Right hindlimb (tissue), 1 donor: ENCODE results near the gene COL6A3.
"Not testable (repeated sequence)": the region's sequence is repeated elsewhere in the genome, so short reads cannot be mapped to it uniquely, and the experiment has no call there.

Experiments used
- DNase-seq: peaks from one replicate; pipeline ENCODE4 v3.0.0-alpha.2; 2018

Gene COL6A3

DNA sequence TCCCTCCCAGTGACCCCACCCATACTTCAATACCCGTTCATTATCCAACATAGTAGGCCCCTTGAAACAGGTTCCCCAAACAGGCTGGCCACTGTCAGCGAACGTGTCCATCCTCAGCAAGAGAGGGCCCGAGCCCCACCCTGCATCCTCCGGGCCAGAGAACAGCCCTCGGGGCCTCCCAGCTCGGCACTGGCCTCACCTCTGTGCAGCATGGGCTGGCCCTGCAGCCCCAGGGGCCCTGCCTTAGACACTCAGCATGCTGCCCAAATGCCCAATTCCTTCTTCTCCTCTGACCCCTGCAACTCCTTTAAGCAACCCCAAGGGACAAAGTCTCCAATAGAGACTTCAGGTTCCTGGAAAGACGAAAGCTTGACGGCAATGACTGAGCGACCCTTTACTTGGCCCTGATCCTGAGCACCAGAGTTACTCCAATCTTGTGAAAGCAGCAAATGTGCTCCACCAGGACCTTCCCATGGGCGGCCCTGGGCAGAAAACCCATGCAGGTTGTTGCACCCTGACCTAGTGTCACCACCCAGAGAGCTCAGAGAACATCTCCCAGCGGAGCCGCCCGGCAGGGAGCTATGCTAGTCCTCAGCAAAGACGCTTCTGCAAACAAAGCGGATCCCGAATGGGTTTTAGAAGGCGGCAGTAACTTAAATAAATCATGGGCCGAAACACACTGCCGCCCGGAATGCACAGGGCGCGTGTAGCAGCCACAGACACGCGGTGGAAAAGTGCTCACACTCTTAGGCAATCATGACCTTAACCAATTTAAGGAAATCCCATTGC lies 782 bp downstream of the COL6A3 start:
- DNase-seq = peak; percentile 59

DNA sequence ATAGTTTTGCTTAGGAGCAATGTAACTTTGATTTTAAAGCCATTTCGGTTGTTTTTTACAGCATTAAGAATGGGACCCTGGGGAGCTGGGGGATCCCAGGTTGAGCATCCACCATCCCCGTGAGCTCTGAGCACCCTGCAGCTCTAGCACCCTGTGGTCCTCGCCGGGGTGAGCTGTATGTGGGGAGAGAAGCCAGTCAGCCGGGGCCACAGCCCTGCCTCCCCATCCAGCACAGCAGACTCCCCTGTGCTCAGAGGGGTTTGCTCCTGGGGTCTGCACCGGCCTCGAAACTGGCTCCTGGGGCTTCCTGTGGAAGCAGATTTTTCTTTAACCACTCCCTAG lies 1.3 kb downstream of the COL6A3 start:
- no peak for DNase-seq

DNA sequence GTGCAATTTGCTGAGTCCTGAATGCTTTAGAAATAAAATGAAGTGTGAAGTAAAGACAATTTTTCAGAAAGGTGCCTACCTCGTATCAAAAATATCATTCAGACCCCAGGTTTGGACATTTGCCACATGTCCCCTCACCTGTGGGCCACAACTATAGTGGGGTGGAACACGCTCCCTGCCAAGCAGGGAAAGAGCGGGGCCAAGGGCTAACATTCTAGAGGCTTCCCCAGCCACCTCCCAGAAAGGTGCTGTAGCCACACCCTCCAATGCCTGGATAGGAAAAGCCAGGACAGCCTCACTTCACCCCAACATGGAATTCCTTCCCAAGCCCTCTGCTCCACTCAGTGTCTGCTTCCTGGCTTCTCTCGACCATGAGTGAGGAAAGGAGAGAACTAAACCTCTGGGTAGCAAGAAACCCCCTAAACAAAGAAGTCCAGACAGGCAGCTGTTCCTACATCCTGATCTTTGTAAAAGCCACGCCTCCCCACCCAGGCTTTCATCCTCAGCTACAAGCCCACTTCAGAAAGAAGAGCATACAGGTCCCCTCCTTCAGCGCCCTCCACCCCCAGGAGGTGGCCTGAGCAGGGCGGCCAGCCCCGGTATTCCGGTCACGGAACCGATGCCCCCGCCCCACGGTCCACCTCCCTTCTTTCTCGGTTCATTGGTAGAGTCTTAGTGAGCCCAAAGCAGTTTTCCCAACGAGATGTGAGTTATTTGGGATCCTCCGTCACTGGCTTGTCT lies 2.1 kb downstream of the COL6A3 start:
- peak; percentile 68 for DNase-seq

DNA sequence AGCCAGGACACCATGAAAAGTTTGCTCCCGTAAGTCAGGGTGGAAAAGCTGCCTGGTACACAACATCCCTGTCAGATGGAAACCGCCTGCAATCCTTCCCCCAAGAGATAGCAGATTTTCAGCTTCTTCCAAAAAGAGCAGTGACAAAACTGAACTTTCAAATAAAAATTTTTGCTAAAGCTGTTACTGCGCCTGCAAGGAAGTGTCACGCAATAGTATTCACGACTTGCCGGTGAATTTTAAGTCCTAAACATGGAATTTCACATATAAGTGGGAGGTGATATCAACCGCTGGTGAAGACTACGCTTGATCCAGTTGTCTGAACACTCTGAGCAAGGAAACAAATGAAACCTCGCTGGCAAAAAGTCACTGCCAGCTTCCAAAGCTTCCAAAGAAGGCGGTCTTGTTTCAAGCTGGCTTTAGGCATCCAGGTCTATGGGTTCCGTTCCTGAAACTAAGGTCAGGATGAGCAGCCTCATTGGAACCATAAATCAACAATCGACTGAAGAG lies 2.8 kb downstream of the COL6A3 start:
- no peak for DNase-seq

DNA sequence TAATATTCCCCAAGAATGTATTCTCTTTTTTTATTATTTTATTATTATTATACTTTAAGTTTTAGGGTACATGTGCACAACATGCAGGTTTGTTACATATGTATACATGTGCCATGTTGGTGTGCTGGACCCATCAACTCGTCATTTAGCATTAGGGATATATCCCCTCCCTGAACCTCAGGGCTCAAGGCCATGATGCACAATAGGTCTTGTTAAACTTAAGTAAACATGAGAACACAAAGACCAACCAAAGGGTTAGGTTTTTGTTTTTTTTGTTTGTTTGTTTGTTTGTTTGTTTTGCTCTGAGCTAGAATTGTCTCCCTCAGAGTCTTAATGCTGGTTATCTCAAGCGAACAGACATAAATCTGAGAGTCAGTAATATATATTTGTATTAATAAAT lies 4.7 kb downstream of the COL6A3 start:
- DNase-seq = not testable (repeated sequence)

DNA sequence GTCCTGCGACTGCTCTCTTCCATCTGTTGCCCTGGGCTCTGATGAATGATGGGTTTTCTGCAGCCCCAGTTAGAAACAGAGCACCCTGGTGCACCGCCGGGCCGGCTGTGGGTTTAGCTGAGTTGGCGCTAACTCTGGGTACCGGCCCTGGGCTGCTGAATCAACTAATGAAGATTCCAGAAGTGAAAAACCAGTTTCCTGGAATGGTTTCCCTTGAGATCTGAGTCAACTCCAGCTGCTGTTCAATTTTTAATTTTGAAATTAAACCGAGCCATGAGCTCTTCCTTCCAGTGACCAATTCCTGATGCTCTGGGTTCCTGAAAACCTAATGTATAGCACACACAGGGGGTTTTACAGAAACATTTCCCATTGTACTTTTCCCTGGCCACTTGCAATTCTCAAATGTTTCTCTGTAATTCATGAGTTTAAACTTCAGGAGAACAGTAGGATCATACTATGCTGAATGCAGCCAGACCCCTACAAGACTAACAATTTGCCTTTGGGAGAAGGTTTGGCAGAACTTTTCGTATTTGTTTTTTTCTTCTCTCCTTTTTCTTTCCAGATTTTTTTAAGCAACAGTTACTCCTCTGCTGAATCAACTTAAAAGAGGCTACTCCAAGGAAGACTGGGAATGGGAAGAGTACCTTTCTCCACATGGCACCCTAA lies 5.5 kb downstream of the COL6A3 start:
- DNase-seq = peak; percentile 79

DNA sequence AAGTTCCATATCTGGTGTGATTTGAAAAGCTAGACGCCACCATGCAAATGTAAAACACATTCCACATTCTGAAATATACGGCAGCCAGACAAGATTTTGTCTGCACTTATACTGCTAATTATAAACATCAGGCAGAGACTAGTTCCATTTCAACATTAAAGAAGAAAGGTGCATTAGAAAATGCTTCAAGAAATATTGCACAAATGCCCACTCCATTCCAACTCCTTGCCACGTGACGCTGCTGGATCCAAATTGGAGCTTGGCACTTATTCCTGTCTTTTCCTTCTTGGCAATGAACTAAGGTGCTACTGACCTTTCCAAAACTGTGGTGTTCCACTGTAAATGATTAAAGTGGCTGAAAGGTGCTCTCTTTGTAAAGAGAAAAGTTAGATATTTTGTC lies 6.3 kb downstream of the COL6A3 start:
- no peak for DNase-seq

DNA sequence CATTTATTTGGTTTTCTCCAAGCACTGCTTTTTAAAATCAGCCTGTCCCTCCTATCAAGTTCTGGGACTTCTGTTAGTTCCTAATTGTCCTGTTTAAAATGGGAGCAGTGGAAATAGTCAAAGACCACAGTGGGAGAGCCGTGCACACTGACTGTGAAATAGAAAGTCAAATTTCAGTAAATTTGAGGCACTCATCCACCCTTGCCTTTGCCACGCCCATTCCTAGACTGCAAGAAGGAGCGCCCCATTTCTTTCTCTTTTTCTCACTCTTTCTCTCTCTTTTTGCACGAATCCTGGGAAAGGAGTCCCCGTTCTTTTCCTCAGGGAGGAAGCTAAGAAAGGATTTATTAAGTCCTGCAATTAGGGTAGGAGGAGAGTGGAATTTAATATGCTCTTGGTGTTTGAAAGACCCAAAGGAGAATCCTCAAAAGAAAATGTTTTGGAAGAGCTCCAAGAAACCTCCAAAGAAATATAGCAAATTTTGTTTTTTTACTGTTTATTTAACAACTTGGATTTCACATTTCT lies 7.5 kb downstream of the COL6A3 start:
- no peak for DNase-seq

DNA sequence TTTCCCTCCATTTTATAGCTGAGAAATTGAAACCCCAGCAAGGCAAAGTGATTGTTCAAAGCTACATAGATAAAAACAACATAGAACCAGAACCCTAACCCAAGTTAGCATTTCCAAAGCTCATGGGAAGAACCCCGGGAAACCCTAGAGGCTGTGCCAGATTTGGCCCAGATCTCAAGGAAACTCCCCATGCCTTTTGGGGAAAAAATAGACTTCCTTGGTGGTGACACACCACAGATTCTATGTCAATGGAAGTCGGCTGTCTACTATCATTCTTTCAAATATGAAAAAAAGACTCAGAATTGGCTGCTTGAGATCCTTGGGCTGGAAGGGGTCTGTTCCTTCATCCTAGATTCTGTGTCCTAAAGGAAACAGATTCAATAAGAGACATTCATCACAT lies 8.4 kb downstream of the COL6A3 start:
- DNase-seq = no peak

DNA sequence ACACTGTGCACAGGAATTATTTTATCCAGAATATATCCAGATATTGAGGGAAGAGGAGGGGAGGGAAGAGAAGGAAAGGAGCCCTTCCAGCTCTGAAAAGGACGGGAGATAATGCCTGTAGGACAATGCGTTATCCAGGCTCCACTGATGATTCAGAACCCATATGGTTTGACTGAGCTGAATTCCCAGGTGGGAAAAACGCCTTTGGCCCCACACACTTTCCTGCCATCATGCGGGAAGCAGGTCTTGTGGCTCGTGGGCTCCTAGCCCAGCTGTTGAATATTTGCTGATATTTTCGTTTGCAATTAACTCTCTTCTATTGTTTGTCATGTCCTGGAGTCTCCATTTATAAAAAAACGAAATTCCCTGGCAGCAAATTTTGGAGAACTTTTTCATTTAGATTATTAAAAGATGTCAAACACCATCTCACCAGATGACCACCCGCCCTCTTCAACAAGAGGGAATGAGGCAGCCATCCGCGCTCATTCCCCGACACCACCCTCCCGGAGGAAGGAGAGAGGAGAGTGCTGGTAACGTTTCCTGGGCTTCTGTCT lies 8.9 kb downstream of the COL6A3 start:
- DNase-seq = no peak

DNA sequence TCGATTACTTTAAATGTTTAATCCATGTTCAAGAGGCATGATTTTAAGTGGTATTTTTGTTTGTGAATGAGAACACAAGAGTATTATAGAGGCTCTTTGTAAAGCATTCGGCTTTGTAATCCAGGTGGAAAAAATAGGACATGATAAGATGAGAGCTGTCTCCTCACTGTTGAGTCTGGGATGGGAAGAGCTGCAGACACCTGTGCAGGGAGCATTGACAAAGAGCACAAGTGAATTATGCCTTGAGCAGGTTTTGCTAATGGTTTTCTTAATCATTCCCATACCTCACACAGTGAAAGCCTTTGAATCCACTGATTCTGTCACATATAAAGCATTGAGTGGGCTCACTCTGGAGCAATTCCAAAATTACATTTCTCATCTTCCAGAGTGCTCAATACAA lies 9.6 kb downstream of the COL6A3 start:
- no peak for DNase-seq

DNA sequence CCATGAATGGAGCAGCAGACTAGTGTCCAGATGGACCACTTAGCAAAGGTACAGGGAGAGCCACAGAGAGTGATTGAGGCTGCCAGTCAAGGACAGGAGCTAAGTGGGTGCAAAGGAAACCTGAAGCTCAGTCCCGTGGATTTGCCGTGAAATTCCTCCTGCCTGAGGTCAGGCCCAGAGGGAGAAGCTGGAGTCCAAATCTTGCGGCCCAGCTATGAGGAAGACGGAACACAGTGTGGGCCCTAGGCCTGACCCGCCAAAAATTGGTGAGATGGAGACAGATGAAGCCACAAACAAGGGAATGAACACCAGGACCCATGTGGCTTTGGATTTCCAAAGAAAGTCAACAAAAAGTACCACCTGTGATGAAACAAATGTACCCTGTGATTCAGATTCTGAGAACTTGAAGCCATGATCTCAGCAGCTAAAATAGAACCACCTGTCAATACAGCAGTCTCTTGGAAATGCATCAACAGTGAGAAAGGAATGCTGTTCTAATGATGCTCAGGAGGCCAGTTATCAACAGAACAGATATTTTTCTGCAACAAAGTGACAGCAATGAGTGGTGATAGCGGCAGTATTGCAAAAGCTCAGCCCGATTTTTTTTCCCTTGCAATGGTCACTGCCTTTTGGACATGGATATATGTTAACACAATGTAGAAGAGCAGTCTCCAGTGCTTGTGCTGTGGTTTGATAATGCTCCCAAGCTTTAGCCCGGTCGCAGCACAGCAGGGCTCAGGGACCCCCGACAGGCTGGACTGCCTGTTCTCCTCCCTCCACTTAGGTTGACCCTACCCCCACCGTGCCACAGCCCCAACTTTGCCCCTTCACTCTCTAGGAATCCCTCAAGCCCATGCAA lies 10.7 kb downstream of the COL6A3 start:
- no peak for DNase-seq

DNA sequence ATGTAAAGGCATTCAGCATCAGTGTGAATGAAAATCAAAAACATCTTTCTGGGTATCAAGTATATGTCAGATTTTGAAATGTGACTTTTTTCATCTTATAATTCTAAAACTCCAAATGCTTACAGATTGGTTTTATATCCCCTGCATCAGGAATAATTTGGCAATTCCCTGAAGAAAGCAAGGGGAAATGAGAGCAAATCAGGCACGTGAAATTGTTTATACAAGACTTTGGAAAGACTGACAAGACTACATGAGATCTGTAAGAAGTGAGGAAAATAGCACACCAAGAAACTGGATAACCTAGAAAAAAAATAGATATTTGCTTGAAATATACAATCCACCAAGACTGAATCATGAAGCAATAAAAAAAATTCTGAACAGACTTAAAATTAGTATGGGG lies 13.8 kb downstream of the COL6A3 start:
- no peak for DNase-seq

DNA sequence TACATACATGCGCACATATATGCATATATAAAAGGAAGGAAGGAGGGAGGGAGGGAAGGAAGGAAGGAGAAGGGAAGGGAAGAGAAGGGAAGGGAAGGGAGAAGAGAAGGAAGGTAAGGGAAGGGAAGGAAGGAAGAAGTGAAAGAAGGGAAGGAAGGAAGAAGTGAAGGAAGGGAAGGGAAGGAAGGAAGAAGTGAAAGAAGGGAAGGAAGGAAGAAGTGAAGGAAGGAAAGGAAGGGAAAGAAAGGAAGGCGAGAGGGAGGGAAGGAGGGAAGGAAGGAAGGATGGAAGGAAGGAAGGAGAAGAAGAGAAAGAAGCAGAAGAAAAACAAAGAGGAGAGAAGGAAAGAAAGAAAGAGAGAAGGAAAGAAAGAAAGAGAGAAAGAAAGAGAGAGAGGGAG lies 16.9 kb downstream of the COL6A3 start:
- DNase-seq = no peak

DNA sequence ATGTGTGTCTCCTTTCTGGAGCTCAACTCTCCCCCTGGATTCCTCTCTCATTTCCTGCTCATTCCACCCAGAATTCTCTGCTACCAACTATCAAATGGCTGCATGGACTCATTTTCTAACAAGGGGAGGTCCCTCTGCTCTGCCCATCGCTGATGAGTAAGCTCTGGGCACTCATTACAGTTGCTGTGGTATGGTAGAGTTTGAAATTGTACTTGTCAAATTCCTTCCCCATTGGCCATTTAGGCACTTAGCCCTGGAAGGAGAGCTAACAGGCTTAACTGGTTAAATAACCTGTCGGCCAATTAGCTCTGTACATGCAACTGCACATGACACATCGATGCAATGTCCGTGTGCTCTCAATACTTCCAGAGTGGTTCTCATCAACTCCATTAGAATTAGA lies 20.4 kb downstream of the COL6A3 start:
- no peak for DNase-seq

DNA sequence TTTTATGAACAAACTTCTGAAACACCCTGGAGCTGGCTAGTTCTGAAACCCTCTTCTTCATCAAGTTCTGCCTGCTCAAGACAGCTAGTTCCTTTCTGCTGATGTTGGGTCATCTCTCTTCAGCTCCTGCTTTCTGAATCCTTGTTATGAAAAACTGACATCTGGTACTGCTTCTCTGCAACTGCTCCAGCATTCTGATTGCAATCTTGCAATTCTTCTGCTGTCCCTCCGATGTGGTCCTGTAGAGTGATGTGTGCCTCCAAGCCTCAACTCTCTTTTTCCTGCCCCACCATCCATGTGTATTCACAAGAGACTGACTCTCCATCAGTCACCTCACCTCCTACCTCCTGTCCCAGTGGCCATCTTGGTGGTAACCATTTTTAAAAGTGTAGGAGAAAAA lies 21.8 kb downstream of the COL6A3 start:
- no peak for DNase-seq

DNA sequence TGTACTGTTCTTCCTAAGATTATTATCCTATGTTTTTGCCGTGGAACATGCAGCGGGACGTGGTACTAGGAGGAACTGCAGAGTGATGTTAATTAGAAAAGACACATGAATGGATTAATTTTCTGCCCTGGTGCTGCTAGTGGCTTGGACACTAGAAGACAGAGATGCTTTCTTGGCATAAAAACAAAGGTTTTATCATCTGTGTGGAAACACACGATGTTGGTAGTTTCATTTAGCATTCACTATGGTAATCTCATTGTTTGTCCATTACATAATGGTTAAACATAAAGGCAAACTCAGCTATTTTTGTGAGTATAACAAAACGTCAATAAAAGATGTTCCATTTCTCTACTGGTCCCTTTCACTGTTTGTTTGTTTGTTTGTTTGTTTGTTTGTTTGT lies 22.8 kb downstream of the COL6A3 start:
- DNase-seq = no peak

DNA sequence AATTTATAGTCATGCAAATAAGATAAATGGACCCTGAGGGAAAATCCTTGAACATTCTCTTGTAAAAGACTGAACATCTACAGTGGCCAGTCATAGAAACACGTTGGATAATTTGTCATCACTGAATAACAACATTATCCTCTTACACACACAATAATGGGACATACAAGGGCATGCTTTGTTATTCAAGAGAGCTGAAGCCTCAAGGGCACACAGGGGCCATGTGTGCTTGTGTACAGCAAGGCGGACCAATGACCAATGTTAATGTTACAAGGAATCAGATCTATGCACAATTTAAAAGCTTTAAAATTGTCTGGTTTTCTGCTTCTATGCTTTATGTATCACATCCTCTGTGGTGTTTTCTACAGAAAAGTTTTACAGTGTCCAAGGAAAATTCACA lies 23.7 kb downstream of the COL6A3 start:
- DNase-seq = no peak

DNA sequence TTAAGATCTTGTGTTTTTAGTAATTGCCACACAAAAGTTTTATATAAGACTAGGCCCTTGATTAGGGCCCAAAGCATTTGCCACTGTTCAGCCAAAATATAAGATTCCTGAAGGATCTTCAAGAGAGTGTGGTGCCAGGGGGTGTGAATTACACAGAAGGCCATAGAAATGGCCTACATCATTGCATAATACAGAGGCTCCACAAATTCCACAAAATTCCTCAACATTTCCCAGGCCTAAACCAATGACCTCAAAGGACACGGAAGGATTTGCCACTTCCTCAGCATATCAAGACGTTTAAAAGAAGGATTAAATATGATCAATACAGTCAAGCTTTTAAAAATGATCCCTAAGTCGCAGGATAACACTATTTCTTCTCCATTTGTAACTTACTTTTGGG lies 24.1 kb downstream of the COL6A3 start:
- no peak for DNase-seq

DNA sequence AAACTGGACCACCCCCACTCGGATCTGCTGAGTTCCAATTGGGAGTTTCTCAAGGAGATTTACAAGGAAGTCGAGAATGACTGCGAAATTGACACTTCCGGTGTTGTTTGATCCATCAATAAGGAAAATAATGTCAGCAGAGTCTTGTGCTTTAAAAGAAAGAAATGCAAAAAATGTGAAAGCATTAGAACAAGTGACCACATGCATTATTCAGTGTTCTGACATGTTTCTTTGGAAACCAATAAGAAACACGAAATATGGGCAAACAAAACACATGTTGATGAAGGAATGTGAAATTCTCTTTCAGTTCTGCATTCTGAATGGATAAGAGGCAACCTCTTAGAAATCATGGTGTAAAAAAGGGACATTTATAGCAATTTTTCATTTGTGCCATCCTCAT lies 25.9 kb downstream of the COL6A3 start:
- DNase-seq = no peak

DNA sequence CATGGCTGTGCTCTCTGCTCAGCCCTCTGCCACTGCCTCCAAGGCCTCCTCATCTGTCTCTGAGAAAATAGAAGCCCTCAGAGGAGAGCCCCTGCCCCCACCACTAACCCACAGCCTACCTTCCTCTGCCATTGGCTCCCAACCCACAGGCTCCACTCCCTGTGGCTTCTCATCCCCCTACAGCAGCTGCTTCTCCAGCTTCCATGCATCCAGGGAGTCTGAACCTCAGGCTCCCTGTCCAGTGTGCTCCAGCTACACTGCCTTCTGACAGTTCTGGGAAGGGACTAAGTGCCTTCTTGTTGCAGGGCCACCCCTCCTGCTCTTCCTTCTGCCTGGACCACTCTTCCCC lies 29.3 kb downstream of the COL6A3 start:
- DNase-seq = no peak

DNA sequence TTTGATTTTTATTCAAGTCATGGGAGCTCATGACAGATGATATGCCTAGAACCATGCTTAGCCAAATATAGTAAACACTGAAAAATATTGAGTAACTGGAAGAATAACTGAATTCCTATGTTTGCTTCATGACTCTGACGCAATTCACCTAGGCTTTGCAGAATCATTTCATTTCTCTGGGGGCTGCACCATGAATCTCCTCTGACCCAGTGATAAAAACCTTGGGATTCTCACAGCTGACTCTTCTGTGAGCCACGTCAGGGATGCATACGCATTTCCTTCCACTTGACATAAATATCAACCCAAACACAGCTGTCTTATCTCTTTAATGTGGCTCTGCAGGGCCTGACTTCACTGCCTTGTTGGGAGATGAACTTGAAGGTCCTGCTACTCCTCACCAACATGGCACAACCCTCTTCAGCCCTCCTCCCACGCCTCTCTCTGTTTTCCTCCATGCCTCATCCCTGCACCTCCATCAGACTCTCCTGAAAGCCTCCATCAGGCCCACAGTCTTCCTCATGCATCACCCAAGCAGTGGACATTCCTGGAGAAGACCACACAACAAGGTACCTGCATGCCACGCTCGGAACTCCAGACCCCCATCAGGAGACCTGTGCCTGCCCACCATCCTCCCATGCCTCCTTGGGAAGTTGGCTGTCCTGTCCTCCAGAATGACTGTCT lies 29.8 kb downstream of the COL6A3 start:
- DNase-seq = no peak
